Activated T-cell treated with anti-CD3 and anti-CD28 coated beads, Interleukin-2, amount 50 U/mL, for 4 hours (primary cell): ENCODE data around the gene KANSL1. TPM values are rescaled to one million over a fixed set of nuclear protein-coding genes. Genes with fewer than 3 reads are reported as not detected.
"Not testable (repeated sequence)": the region's sequence is repeated elsewhere in the genome, so short reads cannot be mapped to it uniquely, and the experiment has no call there.

ENCODE experiments used
- ATAC-seq, 2 donors: fragments of 200-7000 bp; cut with Tn5 transposase; one replicate each; pipeline ENCODE4 v1.10.0; 2021
- DNase-seq: peaks from one replicate; pipeline ENCODE4 v3.0.0-alpha.2; 2020
- H3K27me3 Mint-ChIP-seq: one replicate; pipeline ENCODE4 v1.8.0; 2021; ENCODE audit warnings: low read depth, mixed read lengths
- H3K36me3 Mint-ChIP-seq: one replicate; pipeline ENCODE4 v1.8.0; 2022; ENCODE audit warnings: mixed read lengths; ENCODE audit not compliant: insufficient read depth
- H3K4me1 Mint-ChIP-seq: one replicate; pipeline ENCODE4 v1.8.0; 2021; ENCODE audit warnings: low read depth, mixed read lengths
- H3K4me3 Mint-ChIP-seq: one replicate; pipeline ENCODE4 v1.8.0; 2021; ENCODE audit warnings: mild to moderate bottlenecking, moderate library complexity, mixed read lengths
- H3K9me3 Mint-ChIP-seq: one replicate; pipeline ENCODE4 v1.8.0; 2021; ENCODE audit warnings: mixed read lengths
- total RNA-seq, 3 donors: library from RNA; stranded (reverse); gene quantifications; one replicate each; pipeline ENCODE4 v1.2.1, GENCODE V29; 2021

Gene KANSL1
- total RNA-seq, 3 donors from 2014 or later = 44.1 to 58.1 (median 47.7) TPM

GRCh38 chr17:46109603-46110189 is 83.5 kb downstream of the KANSL1 start:
- Mint-ChIP-seq H3K4me1 (peaks cover 88% of the 10 kb centered on the region), H3K4me3 (no peak overlapping the region), H3K27me3 (no peaks in the 10 kb centered on the region), H3K36me3 (peaks cover 10% of the 10 kb centered on the region), H3K9me3 (no peaks in the 10 kb centered on the region)
- DNase-seq (no peak), ATAC-seq (no peak)

GRCh38 chr17:46108550-46109110 is 84.6 kb downstream of the KANSL1 start:
- peaks cover 10% of the 10 kb centered on the region for H3K36me3 Mint-ChIP-seq
- no peak for DNase-seq

DNA sequence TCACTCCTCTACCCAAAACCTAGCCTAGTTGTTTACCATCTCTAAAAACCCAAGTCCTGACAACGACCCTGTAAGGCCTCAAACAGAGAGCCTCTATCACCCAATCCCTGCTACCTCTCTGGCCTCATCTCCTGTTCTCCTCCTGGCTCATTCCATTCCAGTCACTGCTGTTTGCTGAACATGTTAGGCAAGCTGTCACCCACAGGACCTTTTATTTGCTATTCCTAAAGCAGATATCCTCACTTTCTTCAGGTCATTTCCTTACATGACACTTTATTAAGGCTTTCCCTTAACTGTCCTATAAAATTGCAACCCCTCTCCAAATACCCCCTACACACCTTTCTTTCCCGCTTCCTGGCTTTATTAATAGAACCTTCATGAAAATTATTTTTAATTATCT is 85.1 kb downstream of the KANSL1 start:
- Mint-ChIP-seq H3K9me3 (no peaks in the 10 kb centered on the region), H3K4me3 (no peak overlapping the region), H3K4me1 (peaks cover 87% of the 10 kb centered on the region), H3K27me3 (no peaks in the 10 kb centered on the region), H3K36me3 (peaks cover 7% of the 10 kb centered on the region)
- ATAC-seq (no peak), DNase-seq (no peak)

More at GRCh38 chr17:46108550-46109110, 84.6 kb downstream of the KANSL1 start:
- no peaks in the 10 kb centered on the region for H3K27me3 Mint-ChIP-seq
- H3K4me3 Mint-ChIP-seq = no peak overlapping the region
- no peaks in the 10 kb centered on the region for H3K9me3 Mint-ChIP-seq
- H3K4me1 Mint-ChIP-seq = peaks cover 87% of the 10 kb centered on the region
- peak; percentile 52 to 53 for ATAC-seq

GRCh38 chr17:46106966-46107644 is 86.1 kb downstream of the KANSL1 start:
- DNase-seq (no peak), ATAC-seq (no peak)
- Mint-ChIP-seq H3K4me1 (peaks cover 88% of the 10 kb centered on the region), H3K27me3 (no peaks in the 10 kb centered on the region), H3K9me3 (no peaks in the 10 kb centered on the region), H3K36me3 (peaks cover 3% of the 10 kb centered on the region), H3K4me3 (no peak overlapping the region)

GRCh38 chr17:46102806-46103205 is 90.4 kb downstream of the KANSL1 start:
- not testable (repeated sequence) for H3K36me3 Mint-ChIP-seq, H3K9me3 Mint-ChIP-seq, H3K27me3 Mint-ChIP-seq, H3K4me3 Mint-ChIP-seq, ATAC-seq, DNase-seq
- H3K4me1 Mint-ChIP-seq = peaks cover 86% of the 10 kb centered on the region

DNA sequence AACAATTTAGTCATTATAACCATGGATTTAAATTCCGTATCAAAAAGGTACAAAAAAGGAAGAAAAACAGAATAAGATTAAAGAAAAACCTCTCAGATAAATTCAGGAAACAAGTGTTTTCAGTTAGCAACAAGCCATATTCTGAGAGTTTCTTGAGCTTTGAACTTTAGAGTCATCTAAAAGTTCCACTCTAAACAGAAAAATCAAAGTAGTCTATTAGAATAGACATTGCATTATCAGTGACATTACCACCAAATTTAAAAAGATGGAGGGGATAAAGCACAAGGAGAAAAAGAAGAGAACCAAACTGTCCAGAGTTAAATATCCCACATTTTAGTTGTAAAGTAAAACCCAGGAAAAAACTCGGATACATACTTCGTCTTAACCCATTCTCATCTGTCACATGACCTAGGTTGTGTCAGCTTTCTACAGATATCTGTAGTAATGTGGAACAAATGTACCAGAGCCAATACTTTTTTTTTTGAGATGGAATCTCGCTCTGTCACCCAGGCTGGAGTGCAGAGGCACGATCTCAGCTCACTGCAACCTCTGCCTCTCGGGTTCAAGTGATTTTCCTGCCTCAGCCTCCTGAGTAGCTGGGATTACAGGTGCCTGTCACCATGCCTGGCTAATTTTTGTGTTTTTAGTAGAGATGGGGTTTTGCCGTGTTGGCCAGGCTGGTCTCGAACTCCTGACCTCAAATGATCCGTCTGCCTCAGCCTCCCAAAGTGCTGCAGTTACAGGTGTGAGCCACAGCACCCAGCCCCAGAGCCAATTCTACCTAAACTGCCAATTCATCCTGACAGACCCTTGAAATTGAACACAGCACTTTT is 91.2 kb downstream of the KANSL1 start:
- not testable (repeated sequence) for H3K9me3 Mint-ChIP-seq, ATAC-seq, DNase-seq, H3K27me3 Mint-ChIP-seq, H3K4me3 Mint-ChIP-seq, H3K36me3 Mint-ChIP-seq
- peaks cover 83% of the 10 kb centered on the region for H3K4me1 Mint-ChIP-seq

GRCh38 chr17:46100590-46100989 is 92.6 kb downstream of the KANSL1 start:
- ATAC-seq = no peak
- Mint-ChIP-seq H3K9me3 (no peaks in the 10 kb centered on the region), H3K27me3 (no peaks in the 10 kb centered on the region), H3K4me1 (peaks cover 73% of the 10 kb centered on the region), H3K4me3 (peak overlapping the region; percentile 0), H3K36me3 (no peaks in the 10 kb centered on the region)
- DNase-seq = no peak

GRCh38 chr17:46099865-46100264 is 93.4 kb downstream of the KANSL1 start:
- Mint-ChIP-seq H3K4me3 (no peak overlapping the region), H3K4me1 (peaks cover 72% of the 10 kb centered on the region), H3K9me3 (no peaks in the 10 kb centered on the region), H3K36me3 (peaks cover 3% of the 10 kb centered on the region), H3K27me3 (no peaks in the 10 kb centered on the region)
- DNase-seq (no peak), ATAC-seq (no peak)

- Mint-ChIP-seq H3K4me1 (peaks cover 55% of the 10 kb centered on the region), H3K36me3 (peaks cover 9% of the 10 kb centered on the region)
These were observed 95.7 kb downstream of the KANSL1 start for GRCh38 chr17:46097497-46097896.

GRCh38 chr17:46092991-46093390 is 100.2 kb downstream of the KANSL1 start:
- Mint-ChIP-seq H3K4me1 (peaks cover 48% of the 10 kb centered on the region), H3K27me3 (no peaks in the 10 kb centered on the region), H3K9me3 (no peaks in the 10 kb centered on the region), H3K36me3 (peaks cover 32% of the 10 kb centered on the region), H3K4me3 (no peak overlapping the region)
- ATAC-seq = peak in 1 of 2 donors; percentile 38
- no peak for DNase-seq

More at GRCh38 chr17:46097497-46097896, 95.7 kb downstream of the KANSL1 start:
- no peaks in the 10 kb centered on the region for H3K9me3 Mint-ChIP-seq
- H3K4me3 Mint-ChIP-seq = no peak overlapping the region
- no peaks in the 10 kb centered on the region for H3K27me3 Mint-ChIP-seq
- DNase-seq (no peak), ATAC-seq (no peak)

- no peak for DNase-seq
- Mint-ChIP-seq H3K4me1 (peaks cover 56% of the 10 kb centered on the region), H3K9me3 (no peaks in the 10 kb centered on the region), H3K36me3 (peaks cover 41% of the 10 kb centered on the region), H3K27me3 (no peaks in the 10 kb centered on the region), H3K4me3 (no peak overlapping the region)
- ATAC-seq = no peak
These were observed 102.4 kb downstream of the KANSL1 start for GRCh38 chr17:46090871-46091270.

DNA sequence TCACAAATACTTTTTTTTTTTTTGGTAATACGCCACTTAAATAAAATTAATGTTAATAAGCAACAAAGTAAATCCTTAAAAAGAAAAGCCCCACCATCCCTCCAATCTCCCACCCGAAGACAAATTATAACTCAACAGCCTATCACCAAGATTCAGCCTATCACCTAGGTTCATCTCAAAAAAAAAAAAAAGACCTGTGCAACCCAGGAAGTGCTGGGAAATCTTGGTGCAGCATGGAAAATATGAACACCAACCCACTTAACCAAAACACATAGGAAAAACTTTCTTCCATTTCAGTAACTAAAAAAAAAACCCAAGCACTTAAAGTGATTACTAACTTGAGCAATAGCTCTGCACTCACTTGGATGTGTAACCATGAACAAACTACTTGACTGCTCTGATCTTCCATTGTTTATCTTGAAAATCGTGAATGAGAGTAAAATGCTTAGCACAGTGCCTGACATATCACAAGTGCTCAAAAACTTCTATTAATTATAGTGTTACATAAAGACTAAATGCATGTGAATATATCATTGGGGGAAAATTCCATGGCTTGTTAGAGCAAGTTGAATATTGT is 103.8 kb downstream of the KANSL1 start:
- no peak overlapping the region for H3K4me3 Mint-ChIP-seq
- DNase-seq (no peak), ATAC-seq (no peak)
- H3K27me3 Mint-ChIP-seq = no peaks in the 10 kb centered on the region
- no peaks in the 10 kb centered on the region for H3K9me3 Mint-ChIP-seq
- peaks cover 60% of the 10 kb centered on the region for H3K4me1 Mint-ChIP-seq
- H3K36me3 Mint-ChIP-seq = peaks cover 41% of the 10 kb centered on the region

DNA sequence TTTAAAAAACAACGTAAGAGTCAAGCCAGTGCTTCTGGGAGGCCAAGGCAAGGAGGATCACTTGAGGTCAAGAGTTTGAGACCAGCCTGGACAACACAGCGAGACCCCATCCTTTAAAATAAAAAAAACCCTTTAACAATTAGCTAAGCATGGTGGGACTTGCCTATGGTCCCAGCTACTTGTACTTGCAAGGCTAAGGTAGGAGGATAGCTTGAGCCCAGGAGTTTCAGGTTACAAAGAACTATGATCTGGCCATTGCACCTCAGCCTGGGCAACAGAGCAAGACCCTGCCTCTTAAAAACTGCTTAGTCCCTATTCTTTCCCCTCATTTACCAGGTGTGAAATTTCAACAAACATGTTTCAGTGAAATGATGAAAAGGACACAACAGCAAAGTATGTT is 104.6 kb downstream of the KANSL1 start:
- ATAC-seq = no peak
- Mint-ChIP-seq H3K9me3 (no peaks in the 10 kb centered on the region), H3K27me3 (no peaks in the 10 kb centered on the region), H3K4me3 (no peak overlapping the region), H3K36me3 (peaks cover 37% of the 10 kb centered on the region), H3K4me1 (peaks cover 66% of the 10 kb centered on the region)
- no peak for DNase-seq

- Mint-ChIP-seq H3K36me3 (peaks cover 37% of the 10 kb centered on the region), H3K4me1 (peaks cover 70% of the 10 kb centered on the region)
- H3K27me3 Mint-ChIP-seq, ATAC-seq, DNase-seq, H3K9me3 Mint-ChIP-seq, H3K4me3 Mint-ChIP-seq: not testable (repeated sequence)
These were observed 105.4 kb downstream of the KANSL1 start for GRCh38 chr17:46087871-46088270.
